DMS153 treated with DMSO at 0.1 percent for 48 hours (cell line): ENCODE data around the gene HPCAL1.

Source experiments
- DNase-seq: peaks from one replicate; lab custom pipeline; 2025; ENCODE audit not compliant: unreplicated experiment; lab: John Stamatoyannopoulos, UW

Gene HPCAL1

GRCh38 chr2:10400978-10401951, 98.6 kb downstream of the HPCAL1 start:
- DNase-seq, result no peak

- DNase-seq, result no peak
These were observed 99.4 kb downstream of the HPCAL1 start for GRCh38 chr2:10402062-10402585.

- no peak for DNase-seq
These were observed 100.0 kb downstream of the HPCAL1 start for GRCh38 chr2:10402653-10403215.

DNA sequence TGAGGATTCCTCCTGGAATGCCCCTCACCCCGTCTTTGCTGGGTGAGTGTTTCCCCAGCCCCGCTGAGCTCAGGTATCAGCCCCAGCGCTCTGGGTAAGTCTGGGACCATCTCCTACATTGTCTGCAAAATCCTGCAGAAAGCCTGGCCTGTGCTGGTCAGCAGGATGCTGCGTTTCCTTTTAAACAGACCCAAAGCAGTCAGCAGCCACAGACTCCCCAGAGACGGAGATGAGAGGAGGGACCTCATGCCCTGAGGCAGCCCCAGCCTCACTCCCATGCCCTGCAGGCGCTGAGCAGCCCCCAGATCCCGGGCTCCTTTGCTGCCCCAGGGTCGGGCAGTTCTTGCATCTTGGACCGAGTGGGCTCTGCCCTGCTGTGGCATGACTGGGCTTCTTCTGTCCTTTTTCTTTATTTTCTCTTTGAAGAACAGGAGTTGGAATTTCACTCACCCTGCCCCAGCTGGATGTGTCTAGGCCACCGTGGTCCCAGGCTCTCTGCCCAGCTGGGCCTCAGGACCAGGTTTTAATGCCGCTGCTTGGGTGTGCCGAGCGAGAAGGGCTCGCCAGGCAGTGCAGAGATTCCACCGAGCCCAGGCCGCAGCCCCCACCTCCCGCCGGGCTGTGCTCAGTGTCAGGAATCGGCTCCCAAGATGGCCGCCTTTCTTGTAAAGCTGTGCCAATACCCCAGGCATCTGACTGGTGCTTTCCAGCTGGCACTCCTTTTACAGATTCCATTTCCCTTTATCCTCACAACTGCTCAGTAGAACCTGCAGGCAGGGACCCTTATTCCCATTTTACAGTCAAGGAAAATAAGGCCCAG, 101.8 kb downstream of the HPCAL1 start:
- DNase-seq, result no peak

DNA sequence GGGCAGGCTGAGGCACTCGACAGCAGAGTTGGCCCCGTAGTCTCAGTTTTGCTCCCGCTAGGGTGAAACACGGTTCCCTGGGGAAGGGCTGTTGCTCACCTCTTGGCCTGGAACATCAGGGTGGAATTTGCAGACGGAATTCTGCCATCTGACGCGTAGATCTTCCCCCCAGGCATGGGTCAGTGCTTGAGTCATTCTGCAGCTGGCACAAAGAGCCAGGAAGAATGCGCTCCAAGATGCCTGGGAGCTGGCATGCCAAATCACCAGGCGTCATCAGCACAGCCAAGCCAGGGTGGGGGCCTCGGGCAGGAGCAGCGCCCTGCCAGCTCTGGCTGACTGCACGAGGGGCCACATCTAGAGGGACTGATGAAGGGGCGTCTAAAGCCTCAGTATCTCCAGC, 102.7 kb downstream of the HPCAL1 start:
- DNase-seq, result no peak

DNA sequence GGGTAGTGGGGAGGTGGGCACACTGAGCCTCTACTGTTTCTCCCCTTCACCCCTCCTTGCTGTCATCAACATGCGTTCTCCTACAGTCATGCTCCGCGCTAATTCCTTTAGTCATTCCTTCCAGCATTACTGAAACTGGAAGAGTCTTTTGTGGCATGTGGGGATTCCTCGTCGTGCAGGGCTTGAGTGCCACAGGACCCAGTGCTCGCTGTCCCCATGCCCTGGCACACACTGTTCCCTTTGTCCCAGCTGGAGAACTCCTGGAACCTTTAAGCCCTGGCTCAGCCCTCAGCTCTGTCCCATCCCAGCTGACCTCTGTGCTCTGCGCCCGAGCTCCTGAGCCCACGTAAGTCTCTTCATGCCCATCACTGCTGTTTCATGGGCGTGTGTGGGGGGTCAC, 103.3 kb downstream of the HPCAL1 start:
- DNase-seq, result no peak

DNA sequence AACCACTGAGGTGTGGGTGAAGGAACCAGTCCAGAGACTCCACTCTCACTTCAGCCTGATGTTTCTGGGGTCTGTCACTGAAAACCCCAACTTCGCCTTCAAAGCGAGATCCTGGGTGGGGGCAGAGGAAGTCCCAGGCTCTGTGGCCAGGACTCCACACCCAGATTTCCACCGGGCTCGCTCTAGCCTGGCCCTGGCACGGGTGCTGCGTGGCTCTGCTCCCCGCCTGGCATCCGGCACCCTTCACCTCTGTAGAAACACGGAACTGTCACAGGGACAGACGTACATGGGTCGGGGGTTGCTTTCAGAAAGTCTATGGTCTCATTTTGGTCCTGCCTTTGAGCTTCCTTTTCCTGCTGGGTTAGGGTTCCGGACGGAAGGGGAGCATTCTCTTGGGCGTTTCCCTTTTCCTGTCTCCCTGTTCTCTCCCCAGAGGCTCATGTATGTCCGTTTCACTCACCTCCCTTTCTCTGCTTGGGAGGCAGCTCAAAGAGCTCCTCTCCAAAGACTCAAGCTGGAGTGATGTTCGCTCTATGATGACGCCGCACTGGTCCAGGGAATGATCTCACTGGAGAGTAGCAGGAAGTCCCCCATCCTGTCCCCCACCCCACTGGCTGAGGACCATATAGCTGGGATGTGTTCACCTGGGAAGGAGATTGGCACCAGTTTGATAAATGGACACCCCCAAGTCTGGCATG, 103.9 kb downstream of the HPCAL1 start:
- DNase-seq, result no peak

DNA sequence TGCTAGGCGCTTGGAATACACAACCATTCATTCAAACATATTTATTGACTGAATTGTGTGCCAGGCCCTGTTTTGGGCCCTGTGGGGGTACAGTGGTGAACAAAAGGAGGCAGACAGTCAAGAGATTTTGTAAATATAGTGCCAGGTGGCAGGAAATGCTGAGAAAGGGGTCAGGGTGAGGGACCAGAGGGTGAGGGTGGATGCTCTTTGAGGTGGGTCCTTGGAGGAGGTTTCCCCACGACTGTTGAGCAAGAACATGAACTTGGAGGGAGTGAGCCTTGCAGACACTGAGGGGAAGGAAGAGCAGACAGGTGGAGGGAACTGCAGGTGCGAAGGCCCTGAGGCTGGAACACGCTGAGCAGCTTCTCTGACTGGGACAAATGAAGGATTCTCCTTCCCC, 104.7 kb downstream of the HPCAL1 start:
- DNase-seq, result no peak

- DNase-seq, result peak; percentile 47
These were observed 105.3 kb downstream of the HPCAL1 start for GRCh38 chr2:10407841-10408648.

DNA sequence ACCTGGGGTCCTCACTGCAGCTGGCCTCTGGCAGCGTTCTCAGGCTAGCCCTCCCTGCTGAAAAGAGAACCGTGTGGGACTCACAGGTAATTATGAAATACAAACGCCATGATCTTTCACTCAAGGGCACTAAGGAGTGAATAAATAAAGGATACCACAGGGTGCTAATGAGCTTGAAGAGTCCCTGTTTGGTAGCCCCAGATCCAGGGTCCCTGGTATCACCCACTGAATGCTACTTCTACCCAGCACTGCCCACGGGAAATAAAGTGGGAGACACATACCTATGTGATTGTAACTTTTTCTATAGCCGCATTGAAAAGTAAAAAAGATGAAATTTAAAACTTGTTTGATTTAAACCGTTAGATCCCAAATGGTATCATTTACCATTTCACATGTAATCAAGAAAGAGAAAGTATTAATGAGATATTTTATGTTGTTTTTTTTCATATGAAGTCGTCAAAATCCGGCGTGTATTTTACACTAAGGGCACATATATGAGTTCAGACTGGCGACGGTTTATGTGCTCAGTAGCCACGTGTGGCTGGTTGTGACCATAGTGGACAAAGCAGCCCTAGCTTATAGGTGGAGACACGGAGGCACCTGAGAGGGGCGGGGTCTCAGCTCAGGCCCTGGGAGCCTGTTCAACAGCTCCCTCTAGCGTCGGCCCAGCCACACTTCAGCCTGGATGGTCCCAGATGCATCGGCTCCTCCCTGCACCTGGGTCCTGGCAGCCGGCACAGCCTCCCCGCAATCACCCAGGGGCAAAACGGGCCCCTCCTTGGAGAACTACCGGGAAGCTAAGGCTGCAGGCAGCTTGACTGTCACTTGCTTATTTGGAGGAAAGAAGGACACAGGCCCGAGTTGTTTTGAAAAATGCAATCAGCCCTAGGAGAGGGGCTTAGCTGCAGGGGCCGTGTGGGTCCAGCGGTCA, 106.2 kb downstream of the HPCAL1 start:
- peak; percentile 93 for DNase-seq

DNA sequence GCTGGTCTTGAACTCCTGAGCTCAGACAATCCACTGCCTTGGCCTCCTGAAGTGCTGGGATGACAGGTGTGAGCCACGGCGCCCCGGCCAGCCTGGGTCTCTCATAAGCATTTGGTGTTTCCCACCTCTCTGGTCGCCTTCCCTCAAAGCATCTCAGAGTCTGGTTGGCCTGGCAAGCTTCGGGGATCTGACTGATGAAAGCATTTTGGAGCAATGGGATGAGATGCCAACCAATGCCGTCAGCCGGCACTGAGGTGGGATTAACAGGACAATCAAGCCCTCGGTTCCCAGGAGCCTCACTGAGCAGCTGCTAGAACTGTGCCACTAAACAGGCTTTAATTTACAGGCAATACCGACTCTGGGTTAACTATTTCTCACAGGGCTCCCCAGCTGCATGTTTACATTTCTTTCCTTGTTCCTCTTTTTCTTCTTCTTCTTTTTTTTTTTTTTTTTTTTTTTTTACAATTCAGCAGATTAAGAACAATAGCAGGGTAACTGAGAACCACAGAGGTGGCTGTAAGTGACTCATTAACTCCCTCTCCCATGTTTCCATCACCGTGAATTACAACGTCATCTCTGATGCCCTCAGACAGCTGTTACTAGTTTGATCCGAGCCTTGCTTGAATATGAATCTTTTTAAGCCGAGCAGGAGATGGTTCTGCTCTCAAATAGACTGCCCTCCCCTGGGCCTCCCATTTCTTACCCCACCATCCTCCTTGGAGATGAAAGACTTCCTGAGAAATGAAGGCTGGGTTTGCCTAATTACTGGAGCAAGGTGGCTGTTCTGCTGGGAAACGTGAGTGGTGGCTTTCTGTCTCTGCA, 107.5 kb downstream of the HPCAL1 start:
- DNase-seq, result no peak

DNA sequence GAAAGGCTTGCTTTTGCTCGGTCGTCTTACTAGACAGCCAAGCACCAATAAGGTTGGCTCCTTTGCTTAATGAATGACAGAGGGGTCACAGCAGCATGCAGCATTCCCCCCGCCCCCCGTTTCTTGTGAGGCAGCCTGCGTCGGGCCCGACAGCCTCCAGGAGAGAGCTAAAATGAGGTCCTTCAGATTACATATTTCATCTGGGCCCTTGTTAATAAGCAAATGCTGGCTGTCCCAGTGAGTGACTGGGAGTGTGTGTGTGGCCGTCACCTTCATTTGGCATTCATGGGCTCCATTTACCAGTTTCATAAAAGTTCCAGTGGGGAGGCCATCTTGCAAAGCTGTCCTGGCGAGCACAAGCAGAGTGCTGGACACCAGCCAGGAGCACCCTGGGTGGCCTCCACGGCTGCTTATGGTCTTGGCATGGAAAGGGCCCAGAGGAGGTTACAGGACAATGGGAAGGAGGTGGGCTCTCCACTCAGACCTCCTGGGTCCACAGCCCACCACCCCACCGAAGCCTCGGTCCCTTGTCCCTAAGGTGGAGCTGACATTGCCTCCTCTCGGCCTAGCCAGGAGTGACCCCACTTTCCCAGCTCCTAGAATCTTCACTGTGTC, 108.2 kb downstream of the HPCAL1 start:
- no peak for DNase-seq

- no peak for DNase-seq
These were observed 108.9 kb downstream of the HPCAL1 start for GRCh38 chr2:10411557-10411956.

GRCh38 chr2:10412380-10412779, 109.7 kb downstream of the HPCAL1 start:
- DNase-seq, result no peak

DNA sequence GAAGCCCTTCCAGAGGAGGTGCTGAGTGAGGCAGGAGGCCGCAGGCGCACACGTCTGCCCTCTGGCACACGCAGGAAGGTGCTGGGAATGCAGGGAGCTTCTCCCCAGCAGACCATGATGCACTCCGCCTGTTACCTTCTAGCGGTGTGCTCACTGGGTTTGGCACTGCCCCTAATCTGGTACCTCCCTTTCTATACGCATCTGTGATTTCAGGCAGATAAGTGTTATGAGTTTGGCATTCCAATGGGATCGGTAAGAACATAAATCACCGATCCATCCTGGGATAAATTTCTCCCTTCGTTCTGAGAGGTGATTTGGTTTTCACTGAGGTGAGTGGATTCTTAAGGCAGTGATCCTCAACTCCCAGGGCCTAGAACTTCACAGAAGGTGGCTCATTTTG, 110.8 kb downstream of the HPCAL1 start:
- no peak for DNase-seq

- DNase-seq, result no peak
These were observed 111.3 kb downstream of the HPCAL1 start for GRCh38 chr2:10413991-10414451.

DNA sequence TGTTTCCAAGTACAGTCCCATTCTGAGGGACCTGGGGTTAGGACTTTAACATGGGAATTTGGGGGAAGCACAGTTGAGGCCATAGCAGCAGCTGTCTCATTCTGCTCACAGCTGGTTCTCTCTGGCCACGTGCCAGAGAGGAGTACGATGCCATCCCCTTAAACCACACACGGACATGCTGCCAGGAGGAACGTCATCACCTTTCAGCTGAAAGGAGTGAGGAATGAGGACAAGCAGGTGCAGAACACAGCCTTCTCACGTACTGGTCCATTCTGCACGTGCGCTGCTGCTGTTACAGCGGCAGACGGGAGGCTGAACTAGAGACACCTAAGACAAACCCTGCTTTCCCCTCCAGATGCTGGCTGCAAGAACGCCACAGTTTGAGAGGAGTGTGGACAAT, 111.9 kb downstream of the HPCAL1 start:
- no peak for DNase-seq
